ENCODE measurements around the gene TGM1. TPM values are rescaled to one million over a fixed set of nuclear protein-coding genes. Genes with fewer than 3 reads are reported as not detected.

The TGM1 gene
- total RNA-seq, 6 experiments from 2014 or later = 0.37 to 1.9 (median 0.77) TPM

DNA sequence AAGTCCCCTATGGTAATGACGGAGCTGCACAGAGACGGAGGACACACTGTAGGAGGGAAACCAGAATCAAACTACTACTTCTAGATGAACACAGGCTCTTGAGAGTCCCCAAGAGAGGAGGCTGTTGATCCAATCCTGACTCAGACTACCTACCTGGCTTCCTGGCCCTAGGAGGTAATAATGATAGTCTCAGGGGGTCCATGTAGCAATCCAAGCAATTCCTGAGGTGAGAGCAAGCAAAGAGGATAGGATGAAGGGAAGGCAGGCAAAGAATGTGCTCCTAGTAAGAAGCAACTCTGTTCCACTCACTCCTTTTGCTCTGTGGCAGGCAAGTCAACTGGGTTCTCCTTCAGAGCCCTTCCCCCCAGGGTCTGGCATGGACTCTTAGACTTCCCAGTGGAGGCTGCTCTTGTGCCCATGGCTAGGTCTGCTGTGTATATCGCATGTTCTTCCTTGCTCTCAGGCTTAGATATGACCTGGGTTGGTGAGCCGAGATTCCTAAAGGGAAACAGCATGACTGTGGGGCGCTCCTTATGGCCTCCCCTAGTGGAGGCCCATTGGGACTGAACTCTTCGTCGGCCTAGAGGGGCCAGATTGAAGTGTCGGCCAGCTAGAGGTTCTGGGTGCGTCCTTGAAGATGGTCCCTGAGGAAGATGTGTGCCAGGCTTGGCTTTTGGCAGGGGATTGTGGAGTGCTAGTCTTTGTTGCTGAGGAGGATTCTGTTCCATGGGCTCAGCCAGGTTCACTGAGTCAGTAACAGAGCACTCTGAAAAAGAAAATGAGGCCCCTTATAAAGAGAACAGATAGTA, 22.7 kb downstream of the TGM1 start:
- intact Hi-C loops (cut with DNase I) = loop anchor here (5.0 to 10.0 kb wide), 2 partner anchors 54 to 57 kb away; partner anchors contain the start of genes DHRS1 (in 2 of the 2) and NOP9 (in 2 of the 2)
- no peaks in the 10 kb centered on the region for H3K27me3 ChIP-seq
- WGBS (ENCODE audit: insufficient coverage, low coverage, low lambda C conversion rate, missing lambda C conversion rate) = 94% methylated on average over 2 of the region's 9 CpGs
- DNase-seq = peak in 1 of 3 donors; percentile 37
- peaks cover 0 to 19% (median 0%) of the 10 kb centered on the region in 4 donors for H3K4me1 ChIP-seq
- no peak overlapping the region for H3K27ac ChIP-seq
- no peaks in the 10 kb centered on the region for H3K9me3 ChIP-seq
- ATAC-seq = no peak
- TF ChIP-seq, protein P1, sequence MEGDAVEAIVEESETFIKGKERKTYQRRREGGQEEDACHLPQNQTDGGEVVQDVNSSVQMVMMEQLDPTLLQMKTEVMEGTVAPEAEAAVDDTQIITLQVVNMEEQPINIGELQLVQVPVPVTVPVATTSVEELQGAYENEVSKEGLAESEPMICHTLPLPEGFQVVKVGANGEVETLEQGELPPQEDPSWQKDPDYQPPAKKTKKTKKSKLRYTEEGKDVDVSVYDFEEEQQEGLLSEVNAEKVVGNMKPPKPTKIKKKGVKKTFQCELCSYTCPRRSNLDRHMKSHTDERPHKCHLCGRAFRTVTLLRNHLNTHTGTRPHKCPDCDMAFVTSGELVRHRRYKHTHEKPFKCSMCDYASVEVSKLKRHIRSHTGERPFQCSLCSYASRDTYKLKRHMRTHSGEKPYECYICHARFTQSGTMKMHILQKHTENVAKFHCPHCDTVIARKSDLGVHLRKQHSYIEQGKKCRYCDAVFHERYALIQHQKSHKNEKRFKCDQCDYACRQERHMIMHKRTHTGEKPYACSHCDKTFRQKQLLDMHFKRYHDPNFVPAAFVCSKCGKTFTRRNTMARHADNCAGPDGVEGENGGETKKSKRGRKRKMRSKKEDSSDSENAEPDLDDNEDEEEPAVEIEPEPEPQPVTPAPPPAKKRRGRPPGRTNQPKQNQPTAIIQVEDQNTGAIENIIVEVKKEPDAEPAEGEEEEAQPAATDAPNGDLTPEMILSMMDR (IDR thresholded peaks at IDR 0.05) = no peak
- no peak for TF ChIP-seq POLR2A (IDR thresholded peaks at IDR 0.05)
- H3K36me3 ChIP-seq = peaks cover 4 to 56% (median 22%) of the 10 kb centered on the region in 4 donors
- no peak overlapping the region for H3K4me3 ChIP-seq

DNA sequence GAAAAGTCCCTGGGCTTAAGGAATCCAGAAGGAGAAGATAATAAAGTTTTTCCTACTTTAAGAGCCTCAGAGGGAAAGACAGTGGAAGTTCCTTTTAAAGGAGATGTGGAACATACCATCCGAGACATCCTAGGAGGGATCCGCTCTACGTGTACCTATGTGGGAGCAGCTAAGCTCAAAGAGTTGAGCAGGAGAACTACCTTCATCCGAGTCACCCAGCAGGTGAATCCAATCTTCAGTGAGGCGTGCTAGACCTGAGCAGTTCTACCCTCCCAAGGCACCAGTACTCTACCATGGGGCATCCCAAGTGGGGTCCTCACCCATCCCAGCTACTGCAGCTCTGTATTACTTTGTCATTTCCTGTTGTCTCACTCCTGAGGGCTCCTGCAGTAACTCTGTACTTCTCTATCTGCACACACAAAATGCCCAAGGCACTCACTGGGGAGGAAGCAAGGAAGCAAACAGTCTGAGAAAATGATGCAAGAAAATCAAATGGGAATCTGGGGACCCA, 24.4 kb downstream of the TGM1 start:
- H3K27ac ChIP-seq = no peak overlapping the region
- no peak for TF ChIP-seq POLR2A (IDR thresholded peaks at IDR 0.05)
- TF ChIP-seq, protein P1 (IDR thresholded peaks at IDR 0.05) = no peak
- H3K27me3 ChIP-seq = no peaks in the 10 kb centered on the region
- ATAC-seq = no peak
- H3K36me3 ChIP-seq = peaks cover 4 to 56% (median 23%) of the 10 kb centered on the region in 4 donors
- H3K4me3 ChIP-seq = no peak overlapping the region
- H3K9me3 ChIP-seq = no peaks in the 10 kb centered on the region
- no CpG with 5 or more reads among the region's 5 CpGs for WGBS (ENCODE audit: insufficient coverage, low coverage, low lambda C conversion rate, missing lambda C conversion rate)
- intact Hi-C loops (cut with DNase I) = no loop called here
- H3K4me1 ChIP-seq = peaks cover 0 to 30% (median 3%) of the 10 kb centered on the region in 4 donors
- peak in 1 of 3 donors; percentile 22 for DNase-seq

DNA sequence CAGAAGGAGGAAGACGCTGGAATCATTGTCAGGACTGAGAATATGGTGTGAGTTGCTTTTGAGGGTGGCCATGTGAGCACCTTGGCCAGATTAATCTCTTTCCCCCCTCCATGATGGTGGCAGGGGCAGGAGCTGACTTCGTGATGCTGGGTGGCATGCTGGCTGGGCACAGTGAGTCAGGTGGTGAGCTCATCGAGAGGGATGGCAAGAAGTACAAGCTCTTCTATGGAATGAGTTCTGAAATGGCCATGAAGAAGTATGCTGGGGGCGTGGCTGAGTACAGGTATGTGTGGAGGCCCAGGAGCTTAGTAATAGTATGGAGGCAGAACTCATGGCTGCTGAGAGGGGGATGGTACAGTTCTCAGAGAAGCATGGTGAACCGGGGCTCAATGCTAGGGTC, 24.9 kb downstream of the TGM1 start:
- Histone ChIP-seq H3K27me3 (no peaks in the 10 kb centered on the region), H3K27ac (no peak overlapping the region), H3K9me3 (no peaks in the 10 kb centered on the region), H3K36me3 (peaks cover 4 to 56% (median 23%) of the 10 kb centered on the region in 4 donors), H3K4me3 (no peak overlapping the region), H3K4me1 (peaks cover 0 to 30% (median 5%) of the 10 kb centered on the region in 4 donors)
- intact Hi-C loops (cut with DNase I) = no loop called here
- no peak for TF ChIP-seq POLR2A (IDR thresholded peaks at IDR 0.05)
- DNase-seq = peak in 1 of 3 donors; percentile 29
- ATAC-seq = no peak
- WGBS (ENCODE audit: insufficient coverage, low coverage, low lambda C conversion rate, missing lambda C conversion rate) = 94% methylated on average over 4 of the region's 5 CpGs

DNA sequence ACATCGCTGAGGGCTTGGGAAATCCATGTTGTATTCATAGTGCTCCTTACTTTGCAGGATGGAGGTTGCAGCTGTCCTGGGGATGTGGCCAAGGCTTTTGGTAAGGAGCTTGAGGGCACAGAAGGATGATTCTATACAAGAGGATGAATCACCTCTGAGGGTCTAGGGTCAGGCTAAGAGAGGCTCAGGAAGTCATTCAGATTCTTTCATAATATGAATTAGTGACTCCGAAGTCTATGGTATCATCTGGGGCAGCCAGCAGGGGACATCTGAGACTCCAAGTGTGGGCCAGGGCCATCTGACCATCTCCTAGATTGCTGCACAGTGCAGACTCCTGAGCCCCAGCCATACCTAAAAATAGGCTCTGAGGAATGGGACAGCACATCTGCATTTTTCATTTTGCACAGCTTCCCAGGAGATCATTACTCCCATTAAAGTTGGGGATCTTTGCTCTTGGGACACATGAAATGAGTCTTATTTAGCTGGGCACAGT, 25.5 kb downstream of the TGM1 start:
- Histone ChIP-seq H3K36me3 (peaks cover 4 to 56% (median 23%) of the 10 kb centered on the region in 4 donors), H3K27ac (no peak overlapping the region), H3K4me1 (peaks cover 0 to 29% (median 5%) of the 10 kb centered on the region in 4 donors), H3K4me3 (no peak overlapping the region), H3K27me3 (no peaks in the 10 kb centered on the region), H3K9me3 (no peaks in the 10 kb centered on the region)
- ATAC-seq = no peak
- TF ChIP-seq, protein P1 (IDR thresholded peaks at IDR 0.05) = no peak
- TF ChIP-seq POLR2A (IDR thresholded peaks at IDR 0.05) = no peak
- 100% methylated on average over 2 of the region's 2 CpGs for WGBS (ENCODE audit: insufficient coverage, low coverage, low lambda C conversion rate, missing lambda C conversion rate)
- intact Hi-C loops (cut with DNase I) = no loop called here
- peak in 1 of 3 donors; percentile 11 for DNase-seq

Data from right lobe of liver (tissue), 6 donors.